Posterior cingulate gyrus (tissue), 11 donors: ENCODE data around the gene RANBP17.

Source experiments
- DNase-seq, 10 donors: peaks; one replicate each; pipeline versions ENCODE4 v3.0.0 to v3.0.0-alpha.2; 2020 to 2021; ENCODE audit warnings: mixed read lengths in 3 of 10
- intact Hi-C: fragments of 100-400 bp; cut with DNase I; formaldehyde crosslinking; loops from one replicate; pipeline ENCODE4 v1.15.1; 2023

Gene RANBP17

GRCh38 chr5:171340042-171340441 is 478.2 kb downstream of the RANBP17 start:
- no peak for DNase-seq
- intact Hi-C loops = loop anchor here (5.0 kb wide), 2 partner anchors 598 to 703 kb away; no protein-coding TSS in a partner anchor

GRCh38 chr5:171340491-171340890 is 478.7 kb downstream of the RANBP17 start:
- no peak for DNase-seq
- intact Hi-C loops = loop anchor here (5.0 kb wide), 2 partner anchors 598 to 703 kb away; no protein-coding TSS in a partner anchor

- intact Hi-C loops = loop anchor here (5.0 kb wide), 2 partner anchors 600 to 705 kb away; no protein-coding TSS in a partner anchor
These were observed 480.7 kb downstream of the RANBP17 start for GRCh38 chr5:171342362-171343111.

DNA sequence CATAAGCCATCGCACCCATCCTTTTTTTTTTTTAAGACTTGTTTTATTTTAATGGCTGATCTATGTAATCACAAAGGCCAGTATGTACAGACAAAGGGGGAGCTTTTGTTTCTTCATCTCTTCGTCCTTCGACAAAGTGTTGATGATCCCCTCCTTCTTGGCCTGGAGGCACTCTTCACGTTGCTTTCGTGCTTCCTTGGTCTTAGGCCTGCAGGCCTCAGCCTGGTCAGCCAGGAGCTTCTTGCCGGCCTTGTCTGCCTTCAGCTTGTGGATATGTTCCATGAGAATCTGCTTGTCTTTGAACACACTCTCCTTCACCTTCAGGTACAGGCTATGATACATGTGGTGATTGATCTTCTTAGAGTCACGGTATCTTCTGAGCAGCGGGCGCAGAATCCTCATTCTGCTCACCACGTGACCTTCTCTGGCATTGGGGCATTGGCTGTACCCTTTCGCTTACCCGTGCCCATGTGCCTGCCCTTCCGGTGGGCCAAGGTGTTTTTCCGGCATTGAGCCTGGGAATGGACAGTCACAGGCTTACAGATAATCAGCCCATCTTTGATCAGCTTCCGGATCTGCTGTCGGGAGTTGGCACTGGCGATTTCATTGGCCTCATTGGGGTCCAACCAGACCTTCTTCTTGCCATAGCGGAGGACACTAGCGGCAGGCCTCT is 483.3 kb downstream of the RANBP17 start:
- intact Hi-C loops = loop anchor here (5.0 kb wide), 2 partner anchors 603 to 708 kb away; no protein-coding TSS in a partner anchor
- peak in 2 of 10 donors; percentile 24 to 52 for DNase-seq

More at GRCh38 chr5:171342362-171343111, 480.7 kb downstream of the RANBP17 start:
- peak in 4 of 10 donors; percentile 16 to 75 (median 34) for DNase-seq
